Suppressor macrophage (primary cell): Measurements from ENCODE around the gene PRDX2.

Experiments
- DNase-seq, 4 experiments: peaks; one replicate each; pipeline ENCODE4 v3.0.0-alpha.2; 2020 to 2022

Gene PRDX2

GRCh38 chr19:12779162-12779993, 22.2 kb downstream of the PRDX2 start:
- DNase-seq: peak; percentile 23 to 52 (median 40)

- DNase-seq: no peak
Measured at GRCh38 chr19:12778905-12779161, 22.8 kb downstream of the PRDX2 start.

- peak; percentile 73 to 86 (median 79) for DNase-seq
Measured at GRCh38 chr19:12778017-12778904, 23.3 kb downstream of the PRDX2 start.

- peak; percentile 82 to 94 (median 90) for DNase-seq
Measured at GRCh38 chr19:12777217-12778016, 24.2 kb downstream of the PRDX2 start.

GRCh38 chr19:12774588-12775555, 26.7 kb downstream of the PRDX2 start, which contains the start of gene HOOK2:
TSS of gene HOOK2 (minus strand) at chr19:12775552. CDS start at chr19:12775449, 103 bp downstream.
- DNase-seq: no peak

- peak in 3 of 4 experiments; percentile 39 to 49 (median 43) for DNase-seq
Measured at GRCh38 chr19:12773571-12773970, 28.0 kb downstream of the PRDX2 start.

GRCh38 chr19:12772323-12772722, 29.3 kb downstream of the PRDX2 start:
- no peak for DNase-seq

GRCh38 chr19:12770922-12771321, 30.7 kb downstream of the PRDX2 start:
- DNase-seq: no peak

GRCh38 chr19:12769689-12770088, 31.9 kb downstream of the PRDX2 start:
- peak in 2 of 4 experiments; percentile 14 to 33 for DNase-seq

GRCh38 chr19:12767666-12768065, 33.9 kb downstream of the PRDX2 start:
- no peak for DNase-seq

- no peak for DNase-seq
Measured at GRCh38 chr19:12767150-12767549, 34.5 kb downstream of the PRDX2 start.

GRCh38 chr19:12766051-12766521, 35.5 kb downstream of the PRDX2 start:
- DNase-seq: peak; percentile 82 to 93 (median 88)

- DNase-seq: no peak
Measured at GRCh38 chr19:12764698-12765097, 36.9 kb downstream of the PRDX2 start.

- no peak for DNase-seq
Measured at GRCh38 chr19:12763100-12763499, 38.5 kb downstream of the PRDX2 start.

- no peak for DNase-seq
Measured at GRCh38 chr19:12759686-12760085, 41.9 kb downstream of the PRDX2 start.

- peak; percentile 83 to 90 (median 88) for DNase-seq
Measured at GRCh38 chr19:12757544-12758274, 43.9 kb downstream of the PRDX2 start.

GRCh38 chr19:12756150-12756883, 45.3 kb downstream of the PRDX2 start:
- no peak for DNase-seq

GRCh38 chr19:12754465-12755196, 47.0 kb downstream of the PRDX2 start:
- no peak for DNase-seq
